Ramos (cell line): Measurements from ENCODE around the gene COX5B.
"Not testable (repeated sequence)": the region's sequence is repeated elsewhere in the genome, so short reads cannot be mapped to it uniquely, and the experiment has no call there.

Experiments
- in situ Hi-C: fragments of 300-500 bp; cut with MboI; formaldehyde crosslinking; loops from one replicate; pipeline ENCODE4 v1.14.3; 2022; ENCODE audit warnings: low sequenced_read_pairs; ENCODE audit not compliant: unreplicated experiment

The COX5B gene

GRCh38 chr2:97645695-97646629 is at the start of gene COX5B:
COX5B (plus strand) TSS chr2:97646062; CDS start chr2:97646087, 25 bp downstream.
- in situ Hi-C loops: no loop called here

- in situ Hi-C loops: loop anchor here (10.0 kb wide), 1 partner anchor 99 kb away; no protein-coding TSS in a partner anchor
Observed at GRCh38 chr2:97596180-97596579, 49.7 kb upstream of the COX5B start.

- in situ Hi-C loops: not testable (repeated sequence)
Observed at GRCh38 chr2:97601537-97601936, 44.3 kb upstream of the COX5B start.

GRCh38 chr2:97605109-97605508 is 40.8 kb upstream of the COX5B start:
- in situ Hi-C loops: not testable (repeated sequence)

GRCh38 chr2:97605524-97606339 is 40.1 kb upstream of the COX5B start:
- in situ Hi-C loops: not testable (repeated sequence)

GRCh38 chr2:97608745-97609144 is 37.1 kb upstream of the COX5B start:
- in situ Hi-C loops: not testable (repeated sequence)

- in situ Hi-C loops: not testable (repeated sequence)
Observed at GRCh38 chr2:97611895-97612294, 34.0 kb upstream of the COX5B start.

- in situ Hi-C loops: not testable (repeated sequence)
Observed at GRCh38 chr2:97615746-97616145, 30.1 kb upstream of the COX5B start.

- in situ Hi-C loops: no loop called here
Observed at GRCh38 chr2:97617911-97618310, 28.0 kb upstream of the COX5B start.

- in situ Hi-C loops: not testable (repeated sequence)
Observed at GRCh38 chr2:97618939-97619827, 26.7 kb upstream of the COX5B start.

- in situ Hi-C loops: not testable (repeated sequence)
Observed at GRCh38 chr2:97620492-97620891, 25.4 kb upstream of the COX5B start.

GRCh38 chr2:97622976-97623375 is 22.9 kb upstream of the COX5B start:
- in situ Hi-C loops: not testable (repeated sequence)

GRCh38 chr2:97625354-97626048 is 20.4 kb upstream of the COX5B start:
- in situ Hi-C loops: not testable (repeated sequence)

GRCh38 chr2:97626049-97626430 is 19.8 kb upstream of the COX5B start:
- in situ Hi-C loops: not testable (repeated sequence)

- in situ Hi-C loops: no loop called here
Observed at GRCh38 chr2:97644023-97644717, 1.7 kb upstream of the COX5B start.

- in situ Hi-C loops: no loop called here
Observed at GRCh38 chr2:97645112-97645694, 659 bp upstream of the COX5B start.

GRCh38 chr2:97646977-97647376 is 1.1 kb downstream of the COX5B start:
- in situ Hi-C loops: no loop called here

- in situ Hi-C loops: loop anchor here (25.0 kb wide), 1 partner anchor 1589 kb away; no protein-coding TSS in a partner anchor
Observed at GRCh38 chr2:97651114-97651513, 5.3 kb downstream of the COX5B start.
